ENCODE measurements around the gene VSTM2L.

The VSTM2L gene

GRCh38 chr20:37986873-37987601 lies 84.1 kb downstream of the VSTM2L start:
- no peak overlapping the region for H3K4me3 ChIP-seq (replicated peaks in 1 of 2; ENCODE audit: low read depth in 2 of 2, low read length in 2 of 2)
- TF ChIP-seq CTCF (IDR thresholded peaks at IDR 0.05; ENCODE audit: low read depth, low read length): no peak
- DNase-seq (ENCODE audit: low read depth in 2 of 2): peak in 1 of 2 donors; percentile 39

GRCh38 chr20:37987602-37988290 lies 84.8 kb downstream of the VSTM2L start:
- no peak for TF ChIP-seq CTCF (IDR thresholded peaks at IDR 0.05; ENCODE audit: low read depth, low read length)
- no peak overlapping the region for H3K4me3 ChIP-seq (replicated peaks in 1 of 2; ENCODE audit: low read depth in 2 of 2, low read length in 2 of 2)
- no peak for DNase-seq (ENCODE audit: low read depth in 2 of 2)

- no peak for DNase-seq (ENCODE audit: low read depth in 2 of 2)
- TF ChIP-seq CTCF (IDR thresholded peaks at IDR 0.05; ENCODE audit: low read depth, low read length): no peak
- no peak overlapping the region for H3K4me3 ChIP-seq (replicated peaks in 1 of 2; ENCODE audit: low read depth in 2 of 2, low read length in 2 of 2)
These were observed 85.5 kb downstream of the VSTM2L start for GRCh38 chr20:37988306-37988954.

- no peak overlapping the region for H3K4me3 ChIP-seq (replicated peaks in 1 of 2; ENCODE audit: low read depth in 2 of 2, low read length in 2 of 2)
- TF ChIP-seq CTCF (IDR thresholded peaks at IDR 0.05; ENCODE audit: low read depth, low read length): no peak
- DNase-seq (ENCODE audit: low read depth in 2 of 2): peak in 1 of 2 donors; percentile 48
These were observed 86.8 kb downstream of the VSTM2L start for GRCh38 chr20:37989601-37990295.

GRCh38 chr20:37990571-37991151 lies 87.7 kb downstream of the VSTM2L start:
- DNase-seq (ENCODE audit: low read depth in 2 of 2): peak; percentile 65 to 88
- no peak overlapping the region for H3K4me3 ChIP-seq (replicated peaks in 1 of 2; ENCODE audit: low read depth in 2 of 2, low read length in 2 of 2)
- no peak for TF ChIP-seq CTCF (IDR thresholded peaks at IDR 0.05; ENCODE audit: low read depth, low read length)

- H3K4me3 ChIP-seq (replicated peaks in 1 of 2; ENCODE audit: low read depth in 2 of 2, low read length in 2 of 2): no peak overlapping the region
- no peak for TF ChIP-seq CTCF (IDR thresholded peaks at IDR 0.05; ENCODE audit: low read depth, low read length)
- no peak for DNase-seq (ENCODE audit: low read depth in 2 of 2)
These were observed 88.4 kb downstream of the VSTM2L start for GRCh38 chr20:37991157-37991866.

All from cardiac fibroblast (primary cell).